OCI-LY1 (cell line): ENCODE results near the gene IFRD2.
"Not testable (repeated sequence)": the region's sequence is repeated elsewhere in the genome, so short reads cannot be mapped to it uniquely, and the experiment has no call there.

Experiments
- H2AFZ ChIP-seq: fragments of 200-600 bp; sonication (generic), shearing (Covaris generic); 2 replicates; pipeline ENCODE4 v1.6.0; 2014; ENCODE audit warnings: antibody characterized with exemption, mild to moderate bottlenecking, low read length
- H3F3A ChIP-seq: fragments of 200-600 bp; sonication (generic), shearing (Covaris generic); 2 replicates; pipeline ENCODE4 v1.6.0; 2014; ENCODE audit warnings: mild to moderate bottlenecking, antibody characterized with exemption, low read length, moderate library complexity; ENCODE audit not compliant: insufficient read depth
- H3K27ac ChIP-seq: fragments of 200-600 bp; sonication (generic); 2 replicates; pipeline ENCODE4 v1.5.1; 2014; ENCODE audit warnings: low read length, mixed run types, mild to moderate bottlenecking, low read depth; ENCODE audit not compliant: poor library complexity, severe bottlenecking
- H3K27me3 ChIP-seq: fragments of 200-600 bp; sonication (generic); 2 replicates; pipeline ENCODE4 v1.6.0; 2014; ENCODE audit warnings: antibody characterized with exemption, mild to moderate bottlenecking, low read length, moderate library complexity; ENCODE audit not compliant: insufficient read depth
- H3K36me3 ChIP-seq: fragments of 200-600 bp; sonication (generic); 2 replicates; pipeline ENCODE4 v1.6.1; 2014; ENCODE audit warnings: mild to moderate bottlenecking, antibody characterized with exemption, low read length, moderate library complexity, mixed read lengths; ENCODE audit not compliant: insufficient read depth
- H3K4me1 ChIP-seq: fragments of 200-600 bp; sonication (generic); 2 replicates; pipeline ENCODE4 v1.5.1; 2014; ENCODE audit warnings: mild to moderate bottlenecking, low read length, moderate library complexity; ENCODE audit not compliant: insufficient read depth, severe bottlenecking
- H3K4me2 ChIP-seq: fragments of 200-600 bp; sonication (generic), shearing (Covaris generic); 2 replicates; pipeline ENCODE4 v1.6.1; 2014; ENCODE audit warnings: low read length
- H3K4me3 ChIP-seq: fragments of 200-600 bp; sonication (generic); 2 replicates; pipeline ENCODE4 v1.5.1; 2014; ENCODE audit warnings: low read length, low read depth, mild to moderate bottlenecking, mixed read lengths; ENCODE audit not compliant: poor library complexity, severe bottlenecking
- H3K79me2 ChIP-seq: fragments of 200-600 bp; shearing (Covaris generic); 2 replicates; pipeline ENCODE4 v1.6.1; 2016; ENCODE audit warnings: mixed run types, low read length, mixed read lengths; ENCODE audit not compliant: insufficient read depth
- H3K9ac ChIP-seq: fragments of 200-600 bp; sonication (generic), shearing (Covaris generic); 2 replicates; pipeline ENCODE4 v1.6.1; 2014; ENCODE audit warnings: mild to moderate bottlenecking, low read length, mixed read lengths
- H3K9me2 ChIP-seq: fragments of 200-600 bp; sonication (generic), shearing (Covaris generic); 2 replicates; pipeline ENCODE4 v1.6.1; 2014; ENCODE audit warnings: low read depth, mild to moderate bottlenecking, low read length, mixed read lengths
- H3K9me3 ChIP-seq: fragments of 200-600 bp; shearing (Covaris generic); 2 replicates; pipeline ENCODE4 v1.6.1; 2014; ENCODE audit warnings: low read length, mixed read lengths
- H4K20me1 ChIP-seq: fragments of 200-600 bp; sonication (generic), shearing (Covaris generic); 2 replicates; pipeline ENCODE4 v1.6.0; 2016; ENCODE audit warnings: mild to moderate bottlenecking, low read length; ENCODE audit not compliant: insufficient read depth
- CTCF ChIP-seq: fragments of 200-600 bp; sonication (generic), shearing (Covaris generic); IDR thresholded peaks from 2 replicates; pipeline ENCODE4 v1.5.1; 2017; ENCODE audit warnings: mild to moderate bottlenecking, antibody characterized with exemption, low read length, moderate library complexity, mixed read lengths
- EZH2 ChIP-seq: fragments of 200-600 bp; sonication (generic), shearing (Covaris generic); IDR thresholded peaks from 2 replicates; pipeline ENCODE4 v1.8.0; 2017; ENCODE audit warnings: borderline replicate concordance, mixed run types, mild to moderate bottlenecking, antibody characterized with exemption, low read length, moderate library complexity, mixed read lengths

The IFRD2 gene

GRCh38 chr3:50288387-50289007, 3.7 kb downstream of the IFRD2 start:
- H3K9me3 ChIP-seq = no peaks in the 10 kb centered on the region
- peaks cover 50% of the 10 kb centered on the region for H3K36me3 ChIP-seq

GRCh38 chr3:50287262-50287661, 5.0 kb downstream of the IFRD2 start:
- Histone ChIP-seq H3K9me2 (no peaks in the 10 kb centered on the region), H3K9me3 (no peaks in the 10 kb centered on the region), H3K9ac (no peak overlapping the region), H3K27ac (no peak overlapping the region), H3K79me2 (peaks cover 10% of the 10 kb centered on the region), H3K4me3 (no peak overlapping the region), H4K20me1 (no peaks in the 10 kb centered on the region), H3K27me3 (no peaks in the 10 kb centered on the region), H3K36me3 (peaks cover 50% of the 10 kb centered on the region), H3F3A (no peaks in the 10 kb centered on the region), H3K4me1 (peaks cover 12% of the 10 kb centered on the region), H3K4me2 (no peak overlapping the region), H2AFZ (no peak overlapping the region)
- TF ChIP-seq EZH2 (no peak), CTCF (no peak)

More at GRCh38 chr3:50288387-50289007, 3.7 kb downstream of the IFRD2 start:
- Histone ChIP-seq H3K27ac (no peak overlapping the region), H3K4me2 (no peak overlapping the region), H3K9me2 (no peaks in the 10 kb centered on the region), H3K4me3 (no peak overlapping the region), H3K79me2 (peaks cover 10% of the 10 kb centered on the region), H3K4me1 (peaks cover 19% of the 10 kb centered on the region), H2AFZ (no peak overlapping the region), H3K27me3 (no peaks in the 10 kb centered on the region), H3K9ac (no peak overlapping the region), H4K20me1 (no peaks in the 10 kb centered on the region), H3F3A (no peaks in the 10 kb centered on the region)
- no peak for TF ChIP-seq EZH2
- TF ChIP-seq CTCF = no peak

GRCh38 chr3:50286322-50287227, 5.7 kb downstream of the IFRD2 start:
- H3K79me2 ChIP-seq = peaks cover 5% of the 10 kb centered on the region
- TF ChIP-seq EZH2 = no peak
- no peak for TF ChIP-seq CTCF
- no peaks in the 10 kb centered on the region for H4K20me1 ChIP-seq
- no peak overlapping the region for H2AFZ ChIP-seq
- no peaks in the 10 kb centered on the region for H3F3A ChIP-seq
- H3K36me3 ChIP-seq = peaks cover 50% of the 10 kb centered on the region
- peaks cover 12% of the 10 kb centered on the region for H3K4me1 ChIP-seq
- no peaks in the 10 kb centered on the region for H3K9me3 ChIP-seq
- H3K27ac ChIP-seq = no peak overlapping the region
- H3K9ac ChIP-seq = no peak overlapping the region
- H3K27me3 ChIP-seq = no peaks in the 10 kb centered on the region
- H3K9me2 ChIP-seq = no peaks in the 10 kb centered on the region
- H3K4me2 ChIP-seq = no peak overlapping the region
- no peak overlapping the region for H3K4me3 ChIP-seq

- not testable (repeated sequence) for H3K79me2 ChIP-seq, H3K27me3 ChIP-seq, H3K4me3 ChIP-seq
Observed at GRCh38 chr3:50284121-50284520, 8.1 kb downstream of the IFRD2 start.

More at GRCh38 chr3:50284121-50284520, 8.1 kb downstream of the IFRD2 start:
- H3K4me2 ChIP-seq, H3K9me3 ChIP-seq, H4K20me1 ChIP-seq, H3F3A ChIP-seq, H3K4me1 ChIP-seq, H3K27ac ChIP-seq, H3K9ac ChIP-seq, H2AFZ ChIP-seq, H3K9me2 ChIP-seq: not testable (repeated sequence)
- H3K36me3 ChIP-seq = peaks cover 33% of the 10 kb centered on the region
